GM12801 (cell line): Measurements from ENCODE around the gene KDM4B.

ENCODE experiments used
- CTCF ChIP-seq: IDR thresholded peaks from one replicate; pipeline ENCODE4 v1.5.1; 2011; ENCODE audit warnings: control low read depth; ENCODE audit not compliant: insufficient read length; ENCODE audit errors: extremely low read depth

Gene KDM4B

GRCh38 chr19:5102520-5102919, 133.6 kb downstream of the KDM4B start:
- TF ChIP-seq CTCF: no peak

- TF ChIP-seq CTCF: no peak
These were observed 134.3 kb downstream of the KDM4B start for GRCh38 chr19:5103061-5103701.

GRCh38 chr19:5103812-5104410, 135.0 kb downstream of the KDM4B start:
- no peak for TF ChIP-seq CTCF

- no peak for TF ChIP-seq CTCF
These were observed 136.0 kb downstream of the KDM4B start for GRCh38 chr19:5104871-5105351.

- no peak for TF ChIP-seq CTCF
These were observed 137.3 kb downstream of the KDM4B start for GRCh38 chr19:5106191-5106726.

GRCh38 chr19:5106971-5107370, 138.1 kb downstream of the KDM4B start:
- TF ChIP-seq CTCF: no peak

- TF ChIP-seq CTCF: no peak
These were observed 138.7 kb downstream of the KDM4B start for GRCh38 chr19:5107432-5108122.
